Measurements from ENCODE around the gene ARHGAP44. TPM values are rescaled to one million over a fixed set of nuclear protein-coding genes. Genes with fewer than 3 reads are reported as not detected.

The ARHGAP44 gene
- total RNA-seq, 4 donors from 2014 or later: 3.5 to 7.8 (median 5.8) TPM

DNA sequence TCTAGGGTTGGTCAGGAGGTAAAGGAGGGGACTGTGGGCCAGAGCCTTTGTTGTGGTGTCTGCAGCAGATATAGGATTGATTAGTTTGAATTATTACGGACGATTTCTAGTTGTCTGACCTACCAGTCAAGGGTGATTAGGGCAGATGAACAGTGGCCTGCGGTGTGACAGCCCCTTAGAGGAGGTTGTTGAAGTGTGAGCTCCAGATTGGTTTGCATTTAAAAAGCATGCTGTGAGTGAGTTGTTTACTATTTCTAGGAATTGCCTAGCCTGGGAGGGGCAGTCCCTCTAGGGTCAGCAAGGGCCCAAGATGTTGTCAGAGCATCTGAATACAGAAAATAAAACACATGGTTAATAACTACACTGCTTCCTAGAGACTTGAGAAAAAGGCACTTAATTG is 108.8 kb downstream of the ARHGAP44 start:
- 67% methylated on average over 3 of the region's 3 CpGs for WGBS
- Histone ChIP-seq H3K27ac (replicated peaks in 1 of 4) (no peak overlapping the region), H3K4me1 (no peaks in the 10 kb centered on the region), H3K36me3 (peaks cover 0 to 4% (median 0%) of the 10 kb centered on the region in 4 donors), H3K27me3 (no peaks in the 10 kb centered on the region), H3K4me3 (no peak overlapping the region), H3K9me3 (peaks cover 0 to 6% (median 0%) of the 10 kb centered on the region in 4 donors)
- intact Hi-C loops (cut with DNase I): no loop called here
- no peak for DNase-seq (ENCODE audit: extremely low spot score)
- no peak for TF ChIP-seq EP300 (IDR thresholded peaks at IDR 0.05)
- no peak for TF ChIP-seq CTCF (IDR thresholded peaks at IDR 0.05)
- TF ChIP-seq POLR2A (IDR thresholded peaks at IDR 0.05; ENCODE audit: low read depth): no peak
- TF ChIP-seq POLR2AphosphoS5 (IDR thresholded peaks at IDR 0.05): no peak

- Histone ChIP-seq H3K27me3 (no peaks in the 10 kb centered on the region), H3K36me3 (peaks cover 0 to 4% (median 0%) of the 10 kb centered on the region in 4 donors), H3K4me1 (no peaks in the 10 kb centered on the region), H3K9me3 (peaks cover 0 to 6% (median 0%) of the 10 kb centered on the region in 4 donors), H3K27ac (replicated peaks in 1 of 4) (no peak overlapping the region), H3K4me3 (no peak overlapping the region)
- no peak for TF ChIP-seq POLR2A (IDR thresholded peaks at IDR 0.05; ENCODE audit: low read depth)
- DNase-seq (ENCODE audit: extremely low spot score): no peak
- intact Hi-C loops (cut with DNase I): no loop called here
- WGBS: 60% methylated on average over 4 of the region's 4 CpGs
These were observed 110.3 kb downstream of the ARHGAP44 start for GRCh38 chr17:12899604-12900003.

- TF ChIP-seq POLR2AphosphoS5 (IDR thresholded peaks at IDR 0.05): no peak
- TF ChIP-seq CTCF (IDR thresholded peaks at IDR 0.05): no peak
- no peak for TF ChIP-seq EP300 (IDR thresholded peaks at IDR 0.05)
- TF ChIP-seq POLR2A (IDR thresholded peaks at IDR 0.05; ENCODE audit: low read depth): no peak
- peaks cover 0 to 4% (median 0%) of the 10 kb centered on the region in 4 donors for H3K36me3 ChIP-seq
- WGBS: 89% methylated on average over 6 of the region's 6 CpGs
- peaks cover 0 to 6% (median 0%) of the 10 kb centered on the region in 4 donors for H3K9me3 ChIP-seq
- H3K4me3 ChIP-seq: no peak overlapping the region
- DNase-seq (ENCODE audit: extremely low spot score): no peak
- no peak overlapping the region for H3K27ac ChIP-seq (replicated peaks in 1 of 4)
- no peaks in the 10 kb centered on the region for H3K4me1 ChIP-seq
- intact Hi-C loops (cut with DNase I): no loop called here
- no peaks in the 10 kb centered on the region for H3K27me3 ChIP-seq
These were observed 111.2 kb downstream of the ARHGAP44 start for GRCh38 chr17:12900474-12900873.

DNA sequence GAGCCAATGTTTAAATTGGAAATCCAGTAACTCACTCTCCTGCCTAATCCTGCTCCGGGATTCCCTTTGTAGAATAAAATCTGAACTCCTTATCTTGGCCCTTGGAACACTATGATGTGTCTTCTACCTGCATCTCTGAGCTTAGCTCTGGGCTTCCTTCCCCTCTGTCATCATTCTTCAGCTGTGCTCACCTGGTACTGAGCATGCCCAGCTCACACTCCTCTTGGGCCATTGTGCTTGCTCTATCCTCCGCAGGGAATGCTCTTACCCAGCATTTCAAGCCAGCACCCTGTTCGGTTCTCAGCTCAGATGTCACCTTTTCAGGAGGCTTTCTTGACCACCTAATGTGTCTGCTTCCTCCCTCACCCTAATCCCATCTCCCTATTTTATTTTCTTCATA is 112.7 kb downstream of the ARHGAP44 start:
- TF ChIP-seq EP300 (IDR thresholded peaks at IDR 0.05): no peak
- no peak for TF ChIP-seq CTCF (IDR thresholded peaks at IDR 0.05)
- TF ChIP-seq POLR2AphosphoS5 (IDR thresholded peaks at IDR 0.05): no peak
- TF ChIP-seq POLR2A (IDR thresholded peaks at IDR 0.05; ENCODE audit: low read depth): no peak
- H3K4me1 ChIP-seq: no peaks in the 10 kb centered on the region
- H3K4me3 ChIP-seq: no peak overlapping the region
- DNase-seq (ENCODE audit: extremely low spot score): no peak
- no peak overlapping the region for H3K27ac ChIP-seq (replicated peaks in 1 of 4)
- intact Hi-C loops (cut with DNase I): no loop called here
- H3K36me3 ChIP-seq: peaks cover 0 to 5% (median 2%) of the 10 kb centered on the region in 4 donors
- 83% methylated on average over 3 of the region's 3 CpGs for WGBS
- H3K9me3 ChIP-seq: peaks cover 0 to 6% (median 0%) of the 10 kb centered on the region in 4 donors
- H3K27me3 ChIP-seq: no peaks in the 10 kb centered on the region

DNA sequence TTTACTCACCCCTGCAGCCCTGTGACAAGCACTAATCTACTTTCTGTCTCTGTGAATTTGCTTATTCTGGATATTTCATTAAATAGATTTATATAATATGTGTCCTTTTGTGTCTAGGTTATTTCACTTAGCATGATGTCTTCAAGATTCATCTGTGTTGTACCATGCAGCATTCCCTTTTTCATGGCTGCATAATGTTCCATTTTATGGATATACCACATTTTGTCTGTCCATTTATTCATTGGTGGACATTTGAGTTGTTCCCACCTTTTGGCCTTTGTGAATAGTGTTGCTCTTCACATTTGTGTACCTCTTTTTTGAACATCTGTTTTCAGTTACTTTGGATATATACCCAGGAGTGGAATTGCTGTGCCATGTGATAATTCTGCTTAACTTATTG is 118.2 kb downstream of the ARHGAP44 start:
- intact Hi-C loops (cut with DNase I): no loop called here

More for the DNA sequence above, 118.2 kb downstream of the ARHGAP44 start:
- no peaks in the 10 kb centered on the region for H3K4me1 ChIP-seq
- H3K4me3 ChIP-seq: no peak overlapping the region
- H3K9me3 ChIP-seq: peaks cover 0 to 5% (median 0%) of the 10 kb centered on the region in 4 donors
- peaks cover 0 to 7% (median 2%) of the 10 kb centered on the region in 4 donors for H3K36me3 ChIP-seq
- H3K27ac ChIP-seq (replicated peaks in 1 of 4): no peak overlapping the region
- no peaks in the 10 kb centered on the region for H3K27me3 ChIP-seq
- no peak for DNase-seq (ENCODE audit: extremely low spot score)
- no peak for TF ChIP-seq POLR2A (IDR thresholded peaks at IDR 0.05; ENCODE audit: low read depth)
- TF ChIP-seq POLR2AphosphoS5 (IDR thresholded peaks at IDR 0.05): no peak
- no peak for TF ChIP-seq EP300 (IDR thresholded peaks at IDR 0.05)
- no peak for TF ChIP-seq CTCF (IDR thresholded peaks at IDR 0.05)

Data from esophagus muscularis mucosa (tissue), 4 donors.